ENCODE data around the gene SULT2B1.
"Not testable (repeated sequence)": the region's sequence is repeated elsewhere in the genome, so short reads cannot be mapped to it uniquely, and the experiment has no call there.

The SULT2B1 gene

GRCh38 chr19:48624067-48624594 is 72.2 kb downstream of the SULT2B1 start:
- DNase-seq: peak; percentile 95

- no peak for DNase-seq
Observed at GRCh38 chr19:48624791-48625723, 73.1 kb downstream of the SULT2B1 start.

GRCh38 chr19:48625891-48626327 is 73.9 kb downstream of the SULT2B1 start:
- DNase-seq: no peak

- DNase-seq: no peak
Observed at GRCh38 chr19:48627201-48627864, 75.4 kb downstream of the SULT2B1 start.

- DNase-seq: no peak
Observed at GRCh38 chr19:48627865-48628314, 75.9 kb downstream of the SULT2B1 start.

- DNase-seq: no peak
Observed at GRCh38 chr19:48628486-48629296, 76.7 kb downstream of the SULT2B1 start.

GRCh38 chr19:48629297-48629598 is 77.3 kb downstream of the SULT2B1 start:
- DNase-seq: no peak

GRCh38 chr19:48629599-48630295 is 77.8 kb downstream of the SULT2B1 start:
- no peak for DNase-seq

- DNase-seq: no peak
Observed at GRCh38 chr19:48630296-48631063, 78.5 kb downstream of the SULT2B1 start.

- DNase-seq: no peak
Observed at GRCh38 chr19:48631225-48631624, 79.3 kb downstream of the SULT2B1 start.

GRCh38 chr19:48632286-48632685 is 80.3 kb downstream of the SULT2B1 start:
- DNase-seq: not testable (repeated sequence)

- no peak for DNase-seq
Observed at GRCh38 chr19:48632692-48633147, 80.7 kb downstream of the SULT2B1 start.

- no peak for DNase-seq
Observed at GRCh38 chr19:48633148-48634035, 81.4 kb downstream of the SULT2B1 start.

GRCh38 chr19:48634036-48634342 is 82.0 kb downstream of the SULT2B1 start:
- DNase-seq: no peak

- DNase-seq: peak; percentile 95
Observed at GRCh38 chr19:48634424-48635262, 82.7 kb downstream of the SULT2B1 start.

- DNase-seq: no peak
Observed at GRCh38 chr19:48635263-48635965, 83.4 kb downstream of the SULT2B1 start.

GRCh38 chr19:48635966-48636858 is 84.2 kb downstream of the SULT2B1 start:
- no peak for DNase-seq

All from DMS79 (cell line).